GM10266 (cell line): ENCODE data around the gene MYO9A.

ENCODE experiments used
- DNase-seq: peaks from one replicate; pipeline ENCODE4 v3.0.0; 2012; ENCODE audit errors: extremely low spot score
- CTCF ChIP-seq: IDR thresholded peaks from 2 replicates; pipeline ENCODE4 v1.5.1; 2012; ENCODE audit warnings: mild to moderate bottlenecking, low read depth; ENCODE audit not compliant: control insufficient read depth, insufficient read depth; ENCODE audit errors: missing control alignments

Gene MYO9A

GRCh38 chr15:71776304-71776703, 341.6 kb downstream of the MYO9A start:
- TF ChIP-seq CTCF = no peak
- DNase-seq = no peak

GRCh38 chr15:71775856-71776255, 342.1 kb downstream of the MYO9A start:
- DNase-seq = no peak
- no peak for TF ChIP-seq CTCF

- TF ChIP-seq CTCF = no peak
- no peak for DNase-seq
Measured at GRCh38 chr15:71773206-71773859, 344.6 kb downstream of the MYO9A start.
